Activated T-cell treated with anti-CD3 and anti-CD28 coated beads, Interleukin-2, amount 50 U/mL, for 4 hours (primary cell): Measurements from ENCODE around the gene CEP85. TPM values are rescaled to one million over a fixed set of nuclear protein-coding genes. Genes with fewer than 3 reads are reported as not detected.

Experiments used
- ATAC-seq, 2 donors: fragments of 200-7000 bp; cut with Tn5 transposase; one replicate each; pipeline ENCODE4 v1.10.0; 2021
- DNase-seq: peaks from one replicate; pipeline ENCODE4 v3.0.0-alpha.2; 2020
- H3K27me3 Mint-ChIP-seq: one replicate; pipeline ENCODE4 v1.8.0; 2021; ENCODE audit warnings: low read depth, mixed read lengths
- H3K36me3 Mint-ChIP-seq: one replicate; pipeline ENCODE4 v1.8.0; 2022; ENCODE audit warnings: mixed read lengths; ENCODE audit not compliant: insufficient read depth
- H3K4me1 Mint-ChIP-seq: one replicate; pipeline ENCODE4 v1.8.0; 2021; ENCODE audit warnings: low read depth, mixed read lengths
- H3K4me3 Mint-ChIP-seq: one replicate; pipeline ENCODE4 v1.8.0; 2021; ENCODE audit warnings: mild to moderate bottlenecking, moderate library complexity, mixed read lengths
- H3K9me3 Mint-ChIP-seq: one replicate; pipeline ENCODE4 v1.8.0; 2021; ENCODE audit warnings: mixed read lengths
- total RNA-seq, 3 donors: library from RNA; stranded (reverse); gene quantifications; one replicate each; pipeline ENCODE4 v1.2.1, GENCODE V29; 2021

The CEP85 gene
- total RNA-seq, 3 donors from 2014 or later, result 25.5 to 28.7 (median 25.7) TPM

- no peaks in the 10 kb centered on the region for H3K27me3 Mint-ChIP-seq
- DNase-seq (no peak), ATAC-seq (no peak)
- peaks cover 76% of the 10 kb centered on the region for H3K4me1 Mint-ChIP-seq
- H3K36me3 Mint-ChIP-seq, result peaks cover 36% of the 10 kb centered on the region
- H3K9me3 Mint-ChIP-seq, result no peaks in the 10 kb centered on the region
- peak overlapping the region; percentile 88 for H3K4me3 Mint-ChIP-seq
Observed at GRCh38 chr1:26278303-26278702, 44.3 kb downstream of the CEP85 start.

- DNase-seq (no peak), ATAC-seq (peak; percentile 9 to 14)
- no peaks in the 10 kb centered on the region for H3K27me3 Mint-ChIP-seq
- peak overlapping the region; percentile 88 for H3K4me3 Mint-ChIP-seq
- H3K9me3 Mint-ChIP-seq, result no peaks in the 10 kb centered on the region
- peaks cover 38% of the 10 kb centered on the region for H3K36me3 Mint-ChIP-seq
- H3K4me1 Mint-ChIP-seq, result peaks cover 81% of the 10 kb centered on the region
Observed at GRCh38 chr1:26278724-26279455, 44.9 kb downstream of the CEP85 start.

- Mint-ChIP-seq H3K9me3 (no peaks in the 10 kb centered on the region), H3K36me3 (peaks cover 37% of the 10 kb centered on the region), H3K4me1 (peaks cover 85% of the 10 kb centered on the region), H3K27me3 (no peaks in the 10 kb centered on the region), H3K4me3 (peak within 1 kb of the TSS; percentile 88)
- DNase-seq (peak; percentile 76), ATAC-seq (peak; percentile 65 to 68)
Observed at GRCh38 chr1:26279456-26280332, 45.7 kb downstream of the CEP85 start, which contains the start of gene SH3BGRL3. Gene SH3BGRL3 (plus strand): TSS chr1:26280086. CDS start chr1:26280156, 70 bp downstream.

DNA sequence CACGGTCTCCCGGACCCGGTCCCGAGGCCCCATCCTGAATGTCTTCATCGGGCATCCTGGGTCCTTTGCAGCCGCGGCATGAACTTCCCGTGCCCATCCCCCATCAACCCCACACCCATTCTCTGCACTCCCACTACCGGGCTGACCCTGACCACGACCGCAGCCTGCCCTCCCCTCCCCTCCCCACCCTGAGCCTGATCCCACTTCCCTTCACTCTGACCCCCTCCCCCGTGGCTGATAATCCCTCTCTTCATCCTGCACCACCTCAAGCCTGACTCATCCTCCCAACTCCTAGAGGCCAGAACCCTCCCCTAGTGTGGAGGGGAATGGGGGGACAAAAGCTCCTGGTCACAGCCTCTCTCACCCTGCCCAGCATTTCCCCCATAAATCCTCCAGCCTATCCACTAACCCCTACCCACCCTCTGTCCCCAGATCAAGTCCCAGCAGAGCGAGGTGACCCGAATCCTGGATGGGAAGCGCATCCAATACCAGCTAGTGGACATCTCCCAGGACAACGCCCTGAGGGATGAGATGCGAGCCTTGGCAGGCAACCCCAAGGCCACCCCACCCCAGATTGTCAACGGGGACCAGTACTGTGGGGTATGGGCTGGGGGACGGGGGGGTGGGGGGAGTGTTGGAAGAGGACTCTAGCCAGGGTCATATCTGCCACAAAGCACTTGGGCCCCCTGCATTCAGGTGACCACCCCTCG is 46.5 kb downstream of the CEP85 start:
- H3K4me3 Mint-ChIP-seq, result peak overlapping the region; percentile 88
- H3K4me1 Mint-ChIP-seq, result peaks cover 88% of the 10 kb centered on the region
- ATAC-seq, result no peak
- DNase-seq, result no peak
- peaks cover 39% of the 10 kb centered on the region for H3K36me3 Mint-ChIP-seq
- no peaks in the 10 kb centered on the region for H3K27me3 Mint-ChIP-seq
- no peaks in the 10 kb centered on the region for H3K9me3 Mint-ChIP-seq

- Mint-ChIP-seq H3K27me3 (no peaks in the 10 kb centered on the region), H3K4me1 (peaks cover 88% of the 10 kb centered on the region), H3K4me3 (peak overlapping the region; percentile 88), H3K36me3 (peaks cover 38% of the 10 kb centered on the region), H3K9me3 (no peaks in the 10 kb centered on the region)
- ATAC-seq, result no peak
- no peak for DNase-seq
Observed at GRCh38 chr1:26281091-26281958, 47.3 kb downstream of the CEP85 start.

DNA sequence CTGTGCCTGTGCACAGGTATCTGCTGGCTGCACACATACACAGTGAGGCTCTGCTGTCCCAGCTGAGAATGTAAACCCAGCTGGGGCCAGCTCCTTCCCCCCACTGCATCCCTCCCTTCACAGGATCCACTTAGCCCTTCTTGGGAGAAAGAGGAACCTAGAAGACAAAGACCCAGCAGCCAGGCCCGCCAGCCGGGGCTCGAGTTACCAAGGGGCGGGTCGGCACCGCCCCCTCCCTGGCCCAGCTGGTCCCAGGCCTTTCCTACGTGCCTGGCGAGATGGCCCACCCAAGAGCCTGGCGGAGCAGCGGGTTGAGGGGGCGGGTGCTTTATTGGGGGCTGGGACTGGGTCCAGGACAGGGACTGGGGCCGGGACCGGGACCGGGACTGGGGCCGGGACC is 48.0 kb downstream of the CEP85 start:
- peaks cover 33% of the 10 kb centered on the region for H3K36me3 Mint-ChIP-seq
- no peaks in the 10 kb centered on the region for H3K27me3 Mint-ChIP-seq
- ATAC-seq (no peak), DNase-seq (no peak)
- H3K9me3 Mint-ChIP-seq, result no peaks in the 10 kb centered on the region
- H3K4me1 Mint-ChIP-seq, result peaks cover 87% of the 10 kb centered on the region
- peak overlapping the region; percentile 88 for H3K4me3 Mint-ChIP-seq

GRCh38 chr1:26282401-26282918 is 48.5 kb downstream of the CEP85 start:
- ATAC-seq (no peak), DNase-seq (no peak)
- Mint-ChIP-seq H3K36me3 (peaks cover 30% of the 10 kb centered on the region), H3K9me3 (no peaks in the 10 kb centered on the region), H3K4me1 (peaks cover 87% of the 10 kb centered on the region), H3K4me3 (peak overlapping the region; percentile 73), H3K27me3 (no peaks in the 10 kb centered on the region)

GRCh38 chr1:26283279-26283853 is 49.4 kb downstream of the CEP85 start:
- no peak for DNase-seq
- Mint-ChIP-seq H3K9me3 (no peaks in the 10 kb centered on the region), H3K4me3 (peak overlapping the region; percentile 73), H3K4me1 (peaks cover 87% of the 10 kb centered on the region), H3K36me3 (peaks cover 26% of the 10 kb centered on the region), H3K27me3 (no peaks in the 10 kb centered on the region)
- no peak for ATAC-seq

DNA sequence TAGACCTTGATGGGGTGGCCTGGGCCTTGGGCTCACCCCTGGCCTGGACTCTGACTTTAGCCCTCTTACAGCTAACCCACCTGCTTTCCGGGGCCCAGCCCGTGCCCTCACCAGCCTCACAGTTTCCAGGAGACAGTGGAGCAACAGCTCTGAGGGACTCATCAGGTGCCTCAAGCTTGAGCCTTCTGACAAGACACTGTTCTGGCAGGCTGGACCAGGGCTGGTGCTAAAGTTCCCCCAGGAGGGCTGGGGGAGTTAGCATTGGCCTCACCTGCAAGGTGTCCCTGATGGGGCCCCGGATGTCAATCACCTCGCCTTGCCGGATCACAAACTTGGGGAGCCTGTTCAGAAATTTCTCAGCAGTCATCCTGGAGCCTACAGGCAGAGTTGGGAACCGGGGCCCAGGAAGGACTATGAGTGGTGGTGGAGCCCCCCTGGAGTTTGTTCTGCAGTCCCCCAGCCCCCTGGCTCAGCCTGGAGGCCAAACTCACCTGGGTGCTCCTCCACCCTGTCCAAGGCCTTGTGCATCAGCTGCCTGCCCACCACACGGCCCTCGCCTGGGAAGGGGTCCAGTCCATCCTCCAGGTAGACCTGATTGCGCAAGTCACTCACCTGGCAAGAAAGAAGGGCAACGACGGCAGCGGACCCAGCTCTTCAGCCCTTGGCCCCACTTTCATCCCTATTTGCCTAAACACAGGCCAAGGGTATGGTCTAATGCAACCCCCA is 50.0 kb downstream of the CEP85 start:
- Mint-ChIP-seq H3K36me3 (peaks cover 24% of the 10 kb centered on the region), H3K9me3 (no peaks in the 10 kb centered on the region), H3K4me1 (peaks cover 87% of the 10 kb centered on the region), H3K27me3 (no peaks in the 10 kb centered on the region), H3K4me3 (peak overlapping the region; percentile 73)
- DNase-seq, result no peak
- ATAC-seq, result no peak

GRCh38 chr1:26284597-26285347 is 50.8 kb downstream of the CEP85 start:
- Mint-ChIP-seq H3K9me3 (no peaks in the 10 kb centered on the region), H3K36me3 (peaks cover 24% of the 10 kb centered on the region), H3K27me3 (no peaks in the 10 kb centered on the region), H3K4me3 (peak overlapping the region; percentile 73), H3K4me1 (peaks cover 90% of the 10 kb centered on the region)
- peak; percentile 97 for DNase-seq
- peak; percentile 73 to 75 for ATAC-seq

- Mint-ChIP-seq H3K27me3 (no peaks in the 10 kb centered on the region), H3K9me3 (no peaks in the 10 kb centered on the region), H3K4me1 (peaks cover 96% of the 10 kb centered on the region), H3K36me3 (peaks cover 24% of the 10 kb centered on the region), H3K4me3 (no peak overlapping the region)
- no peak for ATAC-seq
- no peak for DNase-seq
Observed at GRCh38 chr1:26285366-26286063, 51.5 kb downstream of the CEP85 start.

DNA sequence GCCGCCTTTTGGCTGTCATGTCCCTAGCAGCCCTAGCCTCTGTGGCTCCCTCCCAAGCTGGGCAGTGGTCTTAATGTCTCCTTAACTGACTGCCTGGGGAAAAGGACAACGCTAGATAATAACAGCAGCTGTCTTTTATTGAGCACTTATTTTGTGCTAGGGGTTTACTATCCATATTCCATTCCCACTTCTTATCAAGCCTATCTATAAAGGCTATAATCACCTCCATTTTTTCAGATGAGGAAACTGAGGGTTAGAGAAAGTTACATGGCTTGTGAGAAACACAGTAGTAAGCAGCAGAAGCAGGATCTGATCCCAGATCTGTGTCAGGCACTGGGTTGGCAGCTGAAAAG is 52.0 kb downstream of the CEP85 start:
- Mint-ChIP-seq H3K36me3 (peaks cover 22% of the 10 kb centered on the region), H3K4me1 (peaks cover 99% of the 10 kb centered on the region), H3K9me3 (no peaks in the 10 kb centered on the region), H3K4me3 (no peak overlapping the region), H3K27me3 (no peaks in the 10 kb centered on the region)
- no peak for ATAC-seq
- no peak for DNase-seq
